H9 (cell line): Measurements from ENCODE around the gene TCERG1L. TPM values are rescaled to one million over a fixed set of nuclear protein-coding genes. Genes with fewer than 3 reads are reported as not detected.
A peak's percentile ranks its signal among the peaks of the same experiment; 100 is the strongest.

Experiments
- DNase-seq: peaks from one replicate; pipeline ENCODE4 v3.0.0-alpha.2; 2017
- H2AFZ ChIP-seq: one replicate; pipeline ENCODE4 v1.6.1; 2013; ENCODE audit warnings: mild to moderate bottlenecking, low read length, control low read depth, moderate library complexity
- H2AK5ac ChIP-seq: 2 replicates; pipeline ENCODE4 v1.6.1; 2013; ENCODE audit warnings: low read length, control low read depth, mixed read lengths; ENCODE audit not compliant: insufficient read length
- H2BK120ac ChIP-seq: one replicate; pipeline ENCODE4 v1.6.1; 2013; ENCODE audit warnings: low read depth, mild to moderate bottlenecking, low read length, control low read depth, inconsistent platforms; ENCODE audit not compliant: poor library complexity, severe bottlenecking
- H2BK12ac ChIP-seq: 2 replicates; pipeline ENCODE4 v1.6.1; 2013; ENCODE audit warnings: low read length, control low read depth, mixed read lengths, low read depth; ENCODE audit not compliant: insufficient read length
- H2BK15ac ChIP-seq: 2 replicates; pipeline ENCODE4 v1.6.1; 2013; ENCODE audit warnings: low read depth, low read length, control low read depth
- H2BK20ac ChIP-seq: one replicate; pipeline ENCODE4 v1.6.1; 2013; ENCODE audit warnings: low read depth, mild to moderate bottlenecking, low read length, control low read depth, inconsistent platforms; ENCODE audit not compliant: poor library complexity, severe bottlenecking
- H2BK5ac ChIP-seq: 2 replicates; pipeline ENCODE4 v1.6.1; 2013; ENCODE audit warnings: low read length, control low read depth, mixed read lengths; ENCODE audit not compliant: insufficient read length
- H3K14ac ChIP-seq: 2 replicates; pipeline ENCODE4 v1.6.1; 2013; ENCODE audit warnings: low read length, control low read depth; ENCODE audit not compliant: insufficient read depth
- H3K18ac ChIP-seq: 2 replicates; pipeline ENCODE4 v1.6.1; 2013; ENCODE audit warnings: low read depth, mild to moderate bottlenecking, mixed read lengths, low read length, control low read depth; ENCODE audit not compliant: insufficient read length
- H3K23ac ChIP-seq: 2 replicates; pipeline ENCODE4 v1.6.1; 2013; ENCODE audit warnings: low read length, control low read depth, mixed read lengths, low read depth; ENCODE audit not compliant: insufficient read length
- H3K23me2 ChIP-seq: 2 replicates; pipeline ENCODE4 v1.6.1; 2013; ENCODE audit warnings: low read depth, mild to moderate bottlenecking, mixed read lengths, low read length, control low read depth; ENCODE audit not compliant: insufficient read length, poor library complexity, severe bottlenecking
- H3K27ac ChIP-seq: 2 replicates; pipeline ENCODE4 v1.5.1; 2013; ENCODE audit warnings: low read length, control low read depth, mixed read lengths, low read depth; ENCODE audit not compliant: insufficient read length
- H3K27me3 ChIP-seq: 2 replicates; pipeline ENCODE4 v1.6.1; 2013; ENCODE audit warnings: low read length, control low read depth, inconsistent platforms; ENCODE audit not compliant: insufficient read depth
- H3K4ac ChIP-seq: 2 replicates; pipeline ENCODE4 v1.6.1; 2013; ENCODE audit warnings: low read depth, mild to moderate bottlenecking, control low read depth, inconsistent platforms, low read length, moderate library complexity
- H3K4me1 ChIP-seq: 2 replicates; pipeline ENCODE4 v1.6.1; 2013; ENCODE audit warnings: low read length, control low read depth, inconsistent platforms; ENCODE audit not compliant: insufficient read depth
- H3K4me2 ChIP-seq: 2 replicates; pipeline ENCODE4 v1.6.1; 2013; ENCODE audit warnings: low read length, control low read depth, mixed read lengths; ENCODE audit not compliant: insufficient read length, insufficient read depth
- H3K56ac ChIP-seq: 2 replicates; pipeline ENCODE4 v1.6.1; 2013; ENCODE audit warnings: low read depth, mild to moderate bottlenecking, mixed read lengths, low read length, control low read depth; ENCODE audit not compliant: insufficient read length
- H3K79me1 ChIP-seq: 2 replicates; pipeline ENCODE4 v1.6.1; 2013; ENCODE audit warnings: low read depth, mild to moderate bottlenecking, moderate library complexity, low read length, control low read depth, inconsistent platforms; ENCODE audit not compliant: insufficient read depth, poor library complexity, severe bottlenecking
- H3K79me2 ChIP-seq: 2 replicates; pipeline ENCODE4 v1.6.1; 2013; ENCODE audit warnings: low read length, control low read depth, inconsistent platforms; ENCODE audit not compliant: insufficient read depth
- H3K9ac ChIP-seq: 2 replicates; pipeline ENCODE4 v1.6.1; 2013; ENCODE audit warnings: low read length, control low read depth, mixed read lengths; ENCODE audit not compliant: insufficient read length; ENCODE audit errors: extremely low read depth
- H3K9me3 ChIP-seq: one replicate; pipeline ENCODE4 v1.6.1; 2013; ENCODE audit warnings: low read depth, low read length, inconsistent platforms; ENCODE audit not compliant: control insufficient read depth
- H3T11ph ChIP-seq: one replicate; pipeline ENCODE4 v1.6.1; 2013; ENCODE audit warnings: mild to moderate bottlenecking, low read length, control low read depth, inconsistent platforms
- H4K20me1 ChIP-seq: one replicate; pipeline ENCODE4 v1.6.1; 2013; ENCODE audit not compliant: control insufficient read depth, insufficient read length, insufficient read depth
- H4K5ac ChIP-seq: 2 replicates; pipeline ENCODE4 v1.6.1; 2013; ENCODE audit warnings: low read depth, mild to moderate bottlenecking, mixed read lengths, low read length, control low read depth; ENCODE audit not compliant: insufficient read length
- H4K8ac ChIP-seq: replicated peaks from 2 replicates; pipeline ENCODE4 v1.6.1; 2013; ENCODE audit warnings: low read length, control low read depth, mixed read lengths, low read depth; ENCODE audit not compliant: insufficient read length
- H4K91ac ChIP-seq: 2 replicates; pipeline ENCODE4 v1.6.1; 2013; ENCODE audit warnings: low read depth, mild to moderate bottlenecking, moderate library complexity, mixed read lengths, low read length, control low read depth; ENCODE audit not compliant: insufficient read length
- H3K27ac Mint-ChIP-seq, 3 experiments: 2 replicates in 2 of 3; 3 replicates in 1 of 3; pipeline ENCODE4 v1.8.0; 2020 to 2021; ENCODE audit warnings: mixed read lengths in 3 of 3, mild to moderate bottlenecking in 1 of 3, moderate library complexity in 1 of 3
- H3K27me3 Mint-ChIP-seq: 2 replicates; pipeline ENCODE4 v1.8.0; 2021; ENCODE audit warnings: low read depth, mild to moderate bottlenecking, moderate library complexity, mixed read lengths
- H3K36me3 Mint-ChIP-seq, 3 experiments: 2 replicates in 2 of 3; 3 replicates in 1 of 3; pipeline ENCODE4 v1.8.0; 2020 to 2021; ENCODE audit warnings: low read depth in 3 of 3, mixed read lengths in 3 of 3; ENCODE audit not compliant: insufficient read depth in 1 of 3
- H3K4me1 Mint-ChIP-seq, 2 experiments: 2 replicates each; pipeline ENCODE4 v1.8.0; 2020; ENCODE audit warnings: mixed read lengths in 2 of 2
- H3K4me3 Mint-ChIP-seq, 2 experiments: 2 replicates in 1 of 2; 3 replicates in 1 of 2; pipeline ENCODE4 v1.8.0; 2020 to 2021; ENCODE audit warnings: mild to moderate bottlenecking in 2 of 2, mixed read lengths in 2 of 2, moderate library complexity in 1 of 2
- H3K9me3 Mint-ChIP-seq, 2 experiments: 2 replicates in 1 of 2; 3 replicates in 1 of 2; pipeline ENCODE4 v1.8.0; 2020; ENCODE audit warnings: mild to moderate bottlenecking in 2 of 2, mixed read lengths in 2 of 2, moderate library complexity in 1 of 2
- WGBS: extraction: QIAGEN DNeasy Blood & Tissue Kit; methylation state at CpG from one replicate; pipeline ENCODE4 v1.1.7; 2013; ENCODE audit warnings: missing lambda C conversion rate, low lambda C conversion rate, mixed read lengths; ENCODE audit not compliant: insufficient read length; ENCODE audit errors: extremely low coverage; 5-methylcytosine and 5-hydroxymethylcytosine counted together
- total RNA-seq: library from RNA; stranded (reverse); gene quantifications from 2 replicates; pipeline ENCODE4 v1.2.1, GENCODE V29; 2021
- TF ChIP-seq, protein P1 (sequence below): fragments of 200-600 bp; sonication (generic); conservative IDR thresholded peaks from 3 replicates; pipeline ENCODE4 v1.8.0; 2021; ENCODE audit warnings: antibody characterized with exemption, mild to moderate bottlenecking

TCERG1L gene
- total RNA-seq, 1 experiment from 2014 or later = 3.3 TPM

GRCh38 chr10:131267814-131268095 lies 43.8 kb downstream of the TCERG1L start:
- Histone ChIP-seq H3K27me3 (no peaks in the 10 kb centered on the region), H3K23me2 (no peaks in the 10 kb centered on the region), H3K23ac (no peak overlapping the region), H3K14ac (no peak overlapping the region; the same call in 1 of the 2 replicates), H3K27ac (no peak overlapping the region), H3K4ac (no peak overlapping the region), H3K79me1 (no peaks in the 10 kb centered on the region), H3K9ac (no peak overlapping the region), H3K4me2 (no peak overlapping the region), H3K4me1 (no peaks in the 10 kb centered on the region), H2BK5ac (no peak overlapping the region), H2BK15ac (no peak overlapping the region), H3T11ph (no peak overlapping the region), H2AK5ac (no peak overlapping the region), H3K9me3 (no peaks in the 10 kb centered on the region), H3K56ac (no peak overlapping the region), H4K91ac (no peak overlapping the region), H3K79me2 (no peaks in the 10 kb centered on the region), H3K18ac (no peak overlapping the region), H2BK12ac (no peak overlapping the region), H4K5ac (no peak overlapping the region), H2BK20ac (no peak overlapping the region), H2BK120ac (no peak overlapping the region), H4K20me1 (no peaks in the 10 kb centered on the region), H2AFZ (no peak overlapping the region), H4K8ac (no peak overlapping the region)
- Mint-ChIP-seq H3K27ac (no peak overlapping the region), H3K36me3 (peaks cover 0 to 5% (median 0%) of the 10 kb centered on the region in 3 experiments; a peak in 2 of 7 replicates), H3K9me3 (no peaks in the 10 kb centered on the region), H3K4me1 (peaks cover 4 to 6% of the 10 kb centered on the region in 2 experiments; a peak in 3 of 4 replicates), H3K27me3 (peaks cover 2% of the 10 kb centered on the region; the same call in 1 of the 2 replicates), H3K4me3 (no peak overlapping the region)
- WGBS = no CpG with 5 or more reads among the region's 6 CpGs
- peak; percentile 12 for DNase-seq
- TF ChIP-seq, protein P1, sequence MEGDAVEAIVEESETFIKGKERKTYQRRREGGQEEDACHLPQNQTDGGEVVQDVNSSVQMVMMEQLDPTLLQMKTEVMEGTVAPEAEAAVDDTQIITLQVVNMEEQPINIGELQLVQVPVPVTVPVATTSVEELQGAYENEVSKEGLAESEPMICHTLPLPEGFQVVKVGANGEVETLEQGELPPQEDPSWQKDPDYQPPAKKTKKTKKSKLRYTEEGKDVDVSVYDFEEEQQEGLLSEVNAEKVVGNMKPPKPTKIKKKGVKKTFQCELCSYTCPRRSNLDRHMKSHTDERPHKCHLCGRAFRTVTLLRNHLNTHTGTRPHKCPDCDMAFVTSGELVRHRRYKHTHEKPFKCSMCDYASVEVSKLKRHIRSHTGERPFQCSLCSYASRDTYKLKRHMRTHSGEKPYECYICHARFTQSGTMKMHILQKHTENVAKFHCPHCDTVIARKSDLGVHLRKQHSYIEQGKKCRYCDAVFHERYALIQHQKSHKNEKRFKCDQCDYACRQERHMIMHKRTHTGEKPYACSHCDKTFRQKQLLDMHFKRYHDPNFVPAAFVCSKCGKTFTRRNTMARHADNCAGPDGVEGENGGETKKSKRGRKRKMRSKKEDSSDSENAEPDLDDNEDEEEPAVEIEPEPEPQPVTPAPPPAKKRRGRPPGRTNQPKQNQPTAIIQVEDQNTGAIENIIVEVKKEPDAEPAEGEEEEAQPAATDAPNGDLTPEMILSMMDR = no peak
